Right kidney (tissue), 1 donor: ENCODE data around the gene DPP6.

Experiments used
- DNase-seq: peaks from one replicate; pipeline ENCODE4 v3.0.0-alpha.2; 2016

Gene DPP6

DNA sequence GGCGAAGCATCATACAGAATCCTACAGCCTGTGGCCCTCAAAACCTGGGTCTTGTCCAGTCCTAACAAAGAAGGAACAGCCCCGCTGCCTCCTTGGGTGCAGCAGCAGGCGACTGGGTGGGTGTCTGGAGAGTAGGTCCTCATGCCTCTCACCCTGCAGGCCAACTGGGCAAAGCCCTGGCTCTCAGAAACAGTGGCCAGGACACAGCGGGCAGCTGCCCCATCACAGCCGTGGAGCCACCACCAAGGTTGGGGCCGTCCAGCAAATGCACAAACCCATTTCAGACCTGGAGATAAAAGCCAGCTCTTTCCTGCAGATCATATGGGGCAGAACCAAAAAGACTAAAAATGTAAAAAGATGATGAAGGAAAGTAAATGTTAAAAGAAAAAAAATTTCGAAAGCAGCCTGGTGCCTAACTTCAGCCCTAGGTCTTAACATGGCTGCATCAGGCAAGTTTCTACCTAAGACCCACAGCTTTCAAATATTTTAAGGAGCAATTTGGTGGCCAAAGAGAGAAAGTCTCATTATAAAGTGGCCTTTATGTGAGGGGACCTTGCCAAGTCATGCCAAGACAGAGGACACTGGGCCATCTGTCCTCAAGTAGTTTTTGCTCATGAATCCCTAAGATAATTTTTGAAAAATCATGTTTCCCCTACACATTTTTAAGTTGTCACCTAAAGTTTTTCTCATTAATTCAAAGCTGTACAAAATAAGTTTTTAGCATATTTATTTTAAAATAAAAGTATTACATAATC, 808.6 kb downstream of the DPP6 start:
- no peak for DNase-seq

DNA sequence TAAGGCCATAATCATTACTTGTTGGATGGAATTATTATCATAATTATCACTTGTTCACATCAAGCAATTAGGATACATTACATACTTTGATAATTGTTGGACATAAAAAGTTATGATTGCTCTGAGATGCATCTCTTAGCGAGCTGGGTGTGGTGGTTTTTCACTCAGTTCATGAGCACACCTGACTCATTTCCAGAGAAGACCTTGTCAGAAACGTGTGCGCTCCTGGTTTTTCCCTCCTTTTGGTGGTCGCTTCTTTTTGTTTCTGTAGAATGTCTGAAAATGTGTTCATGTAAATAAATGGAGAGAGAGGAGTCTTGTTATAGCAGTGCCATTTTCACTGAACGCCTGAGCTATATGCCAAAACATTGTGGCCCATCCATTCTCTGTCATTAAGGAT, 809.4 kb downstream of the DPP6 start:
- DNase-seq = no peak

DNA sequence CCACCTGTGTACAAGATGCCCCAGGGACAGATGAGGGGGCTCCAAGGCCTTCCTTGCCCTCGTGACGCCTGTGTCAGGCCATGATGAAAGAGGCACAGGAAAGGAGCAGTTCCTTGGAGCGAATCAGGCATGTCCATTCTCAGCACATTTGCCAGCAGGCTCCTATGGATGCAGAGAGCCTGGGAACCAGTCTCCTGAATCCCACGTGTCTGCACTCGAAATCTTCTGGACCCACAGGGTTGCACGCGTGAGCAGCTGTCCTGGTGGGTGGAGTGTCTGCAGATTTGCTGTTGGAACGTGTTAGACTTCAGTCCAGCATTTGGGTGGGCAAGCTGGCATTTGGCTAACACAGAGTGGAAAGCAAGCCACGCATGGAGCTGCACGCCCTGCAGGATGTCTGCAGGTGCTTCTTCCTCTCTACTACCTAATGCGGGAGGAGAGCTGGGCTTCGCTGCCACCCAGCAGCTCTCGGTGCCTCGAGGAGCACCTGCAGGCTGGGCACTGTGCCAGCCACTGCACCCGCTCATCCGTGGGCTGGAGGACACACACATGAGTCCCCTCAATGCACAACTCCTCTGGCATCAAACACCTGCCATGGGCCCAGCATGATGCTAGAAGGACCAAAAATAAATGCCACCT, 810.1 kb downstream of the DPP6 start:
- no peak for DNase-seq

GRCh38 chr7:154863766-154864522, 811.7 kb downstream of the DPP6 start:
- DNase-seq = no peak

DNA sequence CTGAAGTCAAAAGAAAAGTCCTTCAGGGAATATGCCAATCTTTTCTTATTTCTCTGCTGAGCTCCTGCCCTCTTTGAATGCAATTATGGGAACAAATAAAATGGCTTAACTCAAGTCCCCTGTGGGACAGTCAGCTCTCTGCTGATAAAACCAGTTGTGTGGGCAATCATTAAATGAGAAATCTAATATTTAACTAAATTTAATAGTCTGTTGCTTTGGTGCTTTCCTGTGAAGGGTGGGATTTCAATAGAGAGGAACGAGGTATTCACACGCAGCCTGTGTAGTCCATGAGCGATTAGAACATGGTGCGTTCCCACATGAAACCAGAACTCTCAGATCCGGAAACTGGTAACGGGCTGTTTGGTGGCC, 812.3 kb downstream of the DPP6 start:
- no peak for DNase-seq

- no peak for DNase-seq
Measured at GRCh38 chr7:154865984-154866685, 813.9 kb downstream of the DPP6 start.

GRCh38 chr7:154867068-154867467, 814.9 kb downstream of the DPP6 start:
- DNase-seq = no peak

GRCh38 chr7:154868921-154869320, 816.7 kb downstream of the DPP6 start:
- no peak for DNase-seq

DNA sequence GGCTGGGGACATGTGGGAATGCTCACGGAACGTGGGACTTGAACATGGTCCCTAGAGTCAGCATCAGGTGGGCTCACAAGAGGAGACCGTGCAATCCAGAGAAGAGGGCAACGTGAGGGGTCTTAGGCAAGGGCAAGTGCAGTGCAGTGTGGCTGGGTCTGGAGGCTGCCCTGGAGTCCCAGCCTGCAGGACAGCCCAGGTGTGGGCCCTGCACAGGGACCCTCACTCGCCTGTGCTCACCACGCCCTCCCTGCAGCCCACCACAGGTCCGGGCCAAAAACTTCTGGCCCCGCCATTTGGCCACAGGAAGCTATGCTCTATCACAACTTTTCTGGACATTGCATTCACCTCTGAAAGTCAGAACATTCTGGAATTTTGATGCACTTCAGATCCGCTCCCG, 817.2 kb downstream of the DPP6 start:
- no peak for DNase-seq

- no peak for DNase-seq
Measured at GRCh38 chr7:154871507-154871906, 819.3 kb downstream of the DPP6 start.

GRCh38 chr7:154871928-154872750, 819.9 kb downstream of the DPP6 start:
- DNase-seq = no peak

DNA sequence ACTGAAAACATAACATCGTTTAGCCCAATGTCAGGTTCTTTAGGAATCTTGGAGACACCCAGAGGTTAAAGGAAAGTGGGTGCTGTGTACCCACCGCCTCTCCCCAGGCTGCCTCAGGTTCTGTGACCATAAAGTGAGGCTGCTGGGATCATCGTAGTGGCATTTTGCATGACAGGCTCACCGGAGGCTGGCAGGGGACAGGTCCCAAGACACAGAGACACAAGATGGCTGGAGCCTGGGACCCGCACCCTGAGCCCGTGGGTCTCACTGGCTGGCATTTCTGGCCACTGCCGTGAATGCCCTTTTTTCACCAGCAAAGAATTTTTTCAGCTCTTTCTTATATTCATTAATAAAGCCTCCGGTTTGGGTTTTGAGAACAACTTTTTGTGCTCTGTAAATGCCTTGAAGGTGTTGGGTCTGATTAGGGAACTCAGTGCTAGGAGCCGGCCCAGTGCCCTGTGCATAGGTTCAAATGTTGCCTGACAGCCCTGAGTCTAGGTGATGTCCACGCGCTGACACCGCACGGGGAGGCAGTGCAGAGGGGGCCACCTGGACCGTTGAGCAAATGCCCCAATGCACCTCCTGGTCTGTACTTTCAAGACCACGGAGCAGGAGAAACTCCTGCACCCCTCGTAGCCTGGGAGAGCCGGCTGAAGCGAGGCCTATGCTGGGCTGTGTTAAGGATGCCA, 820.8 kb downstream of the DPP6 start:
- no peak for DNase-seq

GRCh38 chr7:154873500-154874121, 821.4 kb downstream of the DPP6 start:
- DNase-seq = no peak

DNA sequence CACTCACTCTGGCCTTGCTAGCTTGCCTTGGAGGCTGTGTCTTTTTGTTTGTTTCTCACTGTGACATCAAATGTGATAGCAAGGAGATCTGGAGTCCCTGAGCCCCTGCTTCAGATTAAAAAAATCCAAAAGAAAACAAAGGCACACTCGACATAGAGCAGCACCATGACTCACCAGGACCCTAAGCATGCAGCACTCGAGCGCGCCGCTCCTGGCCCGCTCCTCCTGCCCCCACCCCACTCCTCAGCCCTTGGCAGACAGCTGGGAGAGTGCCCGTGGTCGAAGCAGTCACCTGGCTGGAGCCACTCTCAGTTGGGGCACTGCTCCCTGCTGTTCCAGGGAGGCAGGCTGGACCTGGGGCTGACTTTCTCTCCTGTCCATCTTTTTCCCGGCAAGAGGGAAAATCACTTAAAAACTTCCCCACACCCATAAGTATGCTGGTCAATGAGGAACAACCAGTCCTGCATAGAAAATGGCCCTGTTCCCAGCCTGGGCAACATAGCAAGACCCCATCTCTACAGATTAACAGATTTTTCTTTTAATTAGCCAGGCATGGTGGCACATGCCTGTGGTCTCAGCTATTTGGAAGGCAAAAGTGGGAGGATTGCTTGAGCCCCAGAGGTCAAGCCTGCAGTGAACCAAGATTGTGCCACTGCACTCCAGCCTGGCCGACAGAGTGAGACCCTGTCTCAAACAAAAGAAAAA, 822.4 kb downstream of the DPP6 start:
- no peak for DNase-seq

DNA sequence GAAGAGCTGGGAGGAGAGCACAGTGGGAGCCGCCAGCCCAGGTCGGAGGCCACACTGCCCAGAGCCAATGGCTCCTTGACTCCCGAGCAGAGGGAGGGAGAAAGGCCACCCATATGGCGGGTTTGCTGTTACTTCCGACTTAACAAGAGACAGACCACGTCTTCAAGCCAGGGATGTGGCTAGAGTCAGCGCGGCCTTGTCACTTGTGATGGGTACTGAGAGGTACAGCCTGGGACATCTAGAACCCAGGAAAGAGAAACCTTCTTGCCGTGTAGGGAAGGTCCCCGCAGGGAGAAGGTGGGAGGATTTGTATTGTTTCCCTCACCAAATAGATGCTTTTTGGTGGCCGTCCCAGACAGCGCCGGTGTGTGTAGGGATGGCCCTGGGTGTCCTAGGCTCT, 823.1 kb downstream of the DPP6 start:
- DNase-seq = no peak

GRCh38 chr7:154876516-154876915, 824.3 kb downstream of the DPP6 start:
- DNase-seq = no peak

GRCh38 chr7:154877031-154877430, 824.8 kb downstream of the DPP6 start:
- DNase-seq = no peak

DNA sequence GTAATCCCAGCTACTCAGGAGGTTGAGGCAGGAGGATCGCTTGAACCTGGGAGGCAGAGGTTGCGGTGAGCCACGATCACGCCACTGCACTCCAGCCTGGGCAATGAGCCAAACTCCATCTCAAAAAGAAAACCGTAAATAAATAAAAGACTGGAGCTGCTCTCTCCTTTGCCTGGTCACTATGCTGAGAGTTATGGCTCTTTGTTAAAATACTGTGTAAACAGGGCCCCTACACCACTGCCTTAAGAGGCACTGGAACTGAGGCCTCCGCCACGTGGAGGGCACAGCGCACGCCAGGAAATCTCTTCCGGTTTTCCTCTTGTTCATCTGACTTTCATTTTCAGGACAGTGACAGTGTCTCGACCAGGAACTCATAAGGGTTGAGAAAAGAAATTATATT, 827.4 kb downstream of the DPP6 start:
- DNase-seq = no peak

DNA sequence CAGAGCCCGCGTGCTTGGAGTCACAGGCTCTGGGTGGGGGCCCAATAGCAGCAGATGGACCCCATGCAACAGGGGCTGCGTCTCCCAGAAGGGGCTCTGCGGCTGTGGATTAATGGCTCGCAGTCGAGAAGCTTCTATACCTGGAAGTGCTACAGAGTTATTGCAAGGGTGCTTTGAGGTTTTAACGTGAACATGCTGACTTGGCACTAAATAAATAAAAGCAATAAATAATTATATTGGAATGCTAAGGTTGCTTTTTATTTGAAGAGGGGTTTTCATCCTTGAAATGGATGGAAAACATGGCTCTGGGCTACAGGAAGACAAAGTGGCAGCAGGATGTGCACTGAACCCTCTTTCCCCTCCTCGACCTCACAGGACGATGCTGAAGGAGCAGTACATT, 828.3 kb downstream of the DPP6 start:
- DNase-seq = no peak

- no peak for DNase-seq
Measured at GRCh38 chr7:154881026-154881425, 828.8 kb downstream of the DPP6 start.
